GM12892 (cell line): Measurements from ENCODE around the gene ACSM6.

Source experiments
- DNase-seq: peaks from one replicate; pipeline ENCODE4 v3.0.0; 2011; ENCODE audit not compliant: insufficient read length
- FAIRE-seq: peaks from 2 replicates; lab custom pipeline; 2011; peaks lifted over from hg19 to GRCh38; lab: Jason Lieb, UNC
- POLR2A ChIP-seq: IDR thresholded peaks from 2 replicates; pipeline ENCODE4 v1.6.1; 2011; ENCODE audit warnings: low read depth, low read length, control low read depth
- POLR2AphosphoS5 ChIP-seq: IDR thresholded peaks from 2 replicates; pipeline ENCODE4 v1.6.1; 2011; ENCODE audit warnings: low read depth, low read length, control low read depth
- TAF1 ChIP-seq: IDR thresholded peaks from 2 replicates; pipeline ENCODE4 v1.6.1; 2011; ENCODE audit warnings: low read depth, mild to moderate bottlenecking, control low read depth, low read length, borderline replicate concordance

Gene ACSM6

DNA sequence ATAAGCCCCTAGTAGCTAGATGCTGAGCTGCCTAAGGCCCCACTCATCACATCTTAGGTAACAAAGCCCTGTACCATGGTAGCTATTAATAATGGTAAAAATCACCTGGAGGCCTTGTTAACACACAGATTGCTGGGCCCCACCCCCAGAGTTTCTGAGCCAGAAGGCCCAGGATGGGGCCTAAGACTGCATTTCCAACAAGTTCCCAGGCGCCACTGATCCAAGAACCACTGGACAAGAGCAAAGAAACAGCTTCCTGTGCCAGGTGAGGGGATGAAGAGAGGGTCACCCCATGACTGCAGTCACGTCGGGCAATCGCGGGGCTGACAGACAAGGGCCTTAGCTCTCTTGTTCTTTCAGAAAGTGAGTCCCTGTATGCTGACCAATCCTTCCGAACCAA lies 46.8 kb downstream of the ACSM6 start:
- FAIRE-seq (no peak), DNase-seq (no peak)
- TF ChIP-seq TAF1, result no peak

DNA sequence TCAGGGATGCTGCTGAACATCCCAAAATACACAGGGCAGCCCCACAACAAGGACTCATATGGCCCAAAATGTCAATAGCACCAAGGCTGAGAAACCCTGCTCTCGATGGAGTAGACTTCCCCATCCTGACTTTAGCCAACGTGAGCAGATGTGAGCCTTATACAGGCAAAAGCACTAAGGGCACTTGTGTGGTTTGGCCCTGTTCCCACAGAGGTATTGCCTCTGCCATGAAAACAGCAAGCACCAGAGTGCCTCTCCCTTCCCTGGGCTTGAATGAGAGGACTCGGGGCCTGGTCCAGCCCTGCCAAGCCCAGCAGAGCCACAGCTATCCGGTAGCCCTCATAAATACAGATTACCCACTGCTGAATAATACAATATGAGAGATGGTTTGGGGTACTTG lies 47.5 kb downstream of the ACSM6 start:
- TF ChIP-seq TAF1, result no peak
- TF ChIP-seq POLR2A, result no peak
- TF ChIP-seq POLR2AphosphoS5, result peak; percentile 43; the same call in 1 of the 2 replicates
- DNase-seq (no peak), FAIRE-seq (no peak)

DNA sequence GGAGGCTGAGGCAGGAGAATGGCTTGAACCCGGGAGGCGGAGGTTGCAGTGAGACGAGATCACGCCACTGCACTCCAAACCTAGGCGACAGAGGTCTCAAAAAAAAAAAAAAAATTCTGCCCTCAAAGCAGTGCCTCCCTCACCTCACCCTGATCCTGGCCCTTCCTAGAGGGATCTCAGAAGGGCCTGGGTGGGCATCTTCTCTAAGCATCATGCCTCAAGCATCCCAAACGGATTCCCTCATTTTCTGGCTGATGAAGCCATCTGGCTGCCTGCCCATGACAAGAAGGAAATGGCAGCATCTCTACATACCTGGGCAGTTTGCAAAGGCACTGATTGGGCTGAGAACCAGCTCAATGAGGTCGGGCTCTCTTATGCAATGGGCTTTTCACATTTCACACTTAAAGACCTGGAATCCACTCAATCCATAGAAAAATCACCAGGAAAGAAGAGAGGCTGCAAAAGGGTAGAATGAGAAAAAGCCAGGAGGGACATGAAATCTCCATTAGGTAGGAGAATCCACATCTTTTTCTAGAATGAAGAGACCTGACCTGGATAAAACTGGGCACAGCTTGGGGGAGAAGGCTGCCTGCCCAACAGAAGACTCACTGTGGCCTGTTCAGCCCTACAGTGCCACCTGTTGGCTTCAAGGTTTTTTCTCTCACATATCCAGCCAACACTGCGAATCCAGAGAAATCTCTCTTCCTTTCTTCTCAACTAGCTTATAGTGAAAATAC lies 48.7 kb downstream of the ACSM6 start:
- TF ChIP-seq POLR2A (no peak), POLR2AphosphoS5 (no peak), TAF1 (no peak)
- DNase-seq (no peak), FAIRE-seq (peak; percentile 66)

DNA sequence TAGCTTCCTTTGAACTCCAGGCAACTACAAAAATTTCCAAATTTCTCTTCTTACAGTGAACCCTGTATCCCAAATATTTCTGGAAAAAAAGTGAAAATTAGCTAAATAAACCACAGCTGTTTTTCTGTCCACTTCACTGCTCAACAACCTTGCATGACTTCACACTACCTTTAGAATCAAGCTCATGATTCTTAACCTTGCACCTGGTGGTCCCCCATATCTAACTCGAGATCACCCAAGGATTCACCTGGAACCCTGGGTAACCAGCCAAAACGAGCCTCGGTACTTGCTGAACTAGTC lies 49.2 kb downstream of the ACSM6 start:
- FAIRE-seq (no peak), DNase-seq (no peak)
- no peak for TF ChIP-seq POLR2AphosphoS5
- no peak for TF ChIP-seq TAF1
- no peak for TF ChIP-seq POLR2A

DNA sequence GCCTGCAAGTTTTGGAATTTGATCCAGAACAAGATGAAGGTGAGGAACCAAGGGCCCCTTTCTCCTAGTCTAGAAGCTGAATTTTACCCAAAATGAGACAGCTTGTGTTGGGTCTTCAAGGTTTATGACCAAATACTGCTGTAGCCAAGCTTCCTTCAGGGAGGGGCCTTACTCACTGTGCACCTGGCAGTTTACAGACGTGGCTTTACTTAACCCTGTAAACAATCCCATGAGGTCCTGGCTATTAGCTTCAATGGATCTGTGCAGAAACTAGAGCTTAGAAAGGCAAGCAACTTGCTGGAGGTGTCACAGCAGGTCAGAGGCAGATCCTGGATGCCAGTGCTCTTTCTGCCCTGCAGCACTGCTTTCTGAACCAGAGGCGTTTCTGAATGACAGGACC lies 50.1 kb downstream of the ACSM6 start:
- no peak for FAIRE-seq
- DNase-seq, result no peak
- TF ChIP-seq TAF1, result no peak
- no peak for TF ChIP-seq POLR2A
- TF ChIP-seq POLR2AphosphoS5, result no peak

DNA sequence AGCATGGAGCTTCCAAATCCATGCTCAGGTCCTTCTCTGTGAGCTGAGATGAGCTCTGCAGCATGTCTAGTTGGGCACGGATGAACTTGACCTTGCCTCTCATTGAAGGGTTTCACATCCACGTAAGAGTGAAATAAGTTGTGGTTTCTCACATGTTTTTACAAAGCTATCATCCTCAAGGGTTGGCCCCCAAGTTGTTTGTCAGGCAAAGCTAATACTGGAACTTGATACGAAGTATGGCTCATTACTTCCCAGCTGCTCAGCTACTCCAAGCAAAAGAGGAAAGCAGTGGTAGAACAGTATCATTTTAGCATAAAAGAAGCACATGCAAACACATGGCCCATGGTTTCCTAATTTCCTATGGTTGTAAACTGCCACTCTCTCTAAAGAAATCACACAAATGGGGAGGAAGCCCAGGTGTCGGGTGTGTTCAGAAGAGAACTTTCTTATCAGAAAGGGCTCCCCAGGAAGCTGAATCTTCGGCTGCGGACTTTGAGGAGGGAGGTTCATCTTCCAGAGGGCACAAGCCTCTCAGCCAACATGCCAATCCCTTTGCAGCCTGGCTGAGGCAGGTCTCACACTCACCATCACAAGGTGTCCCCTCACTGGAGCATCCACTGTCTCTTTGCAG lies 51.5 kb downstream of the ACSM6 start:
- peak; percentile 36 for DNase-seq
- FAIRE-seq, result peak; percentile 95
- TF ChIP-seq POLR2A, result no peak
- TF ChIP-seq TAF1, result no peak
- TF ChIP-seq POLR2AphosphoS5, result peak; percentile 27; the same call in 1 of the 2 replicates

DNA sequence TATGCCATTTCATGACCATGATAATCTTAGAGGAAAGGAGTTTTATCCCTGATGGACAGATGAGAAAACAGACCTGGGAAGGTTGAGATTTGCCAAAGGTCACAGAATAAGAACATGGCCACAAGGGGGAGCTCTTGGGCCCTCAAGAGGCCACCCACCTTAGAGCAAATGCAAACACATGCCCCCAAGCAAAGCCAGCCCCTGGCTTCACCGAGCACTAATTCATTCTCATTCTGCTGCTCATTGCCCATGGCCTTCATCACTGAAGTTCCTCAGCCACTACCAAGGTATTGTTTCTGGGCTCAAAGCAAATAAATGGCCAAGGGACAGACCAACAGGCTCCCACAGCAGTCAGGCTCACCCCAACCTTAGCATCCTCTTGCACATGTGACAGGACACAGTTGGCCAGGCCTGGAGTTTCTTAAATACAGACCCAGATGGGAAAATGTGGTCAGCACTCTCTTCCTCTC lies 52.6 kb downstream of the ACSM6 start:
- peak; percentile 83 for FAIRE-seq
- no peak for TF ChIP-seq POLR2AphosphoS5
- no peak for TF ChIP-seq TAF1
- no peak for TF ChIP-seq POLR2A
- no peak for DNase-seq

DNA sequence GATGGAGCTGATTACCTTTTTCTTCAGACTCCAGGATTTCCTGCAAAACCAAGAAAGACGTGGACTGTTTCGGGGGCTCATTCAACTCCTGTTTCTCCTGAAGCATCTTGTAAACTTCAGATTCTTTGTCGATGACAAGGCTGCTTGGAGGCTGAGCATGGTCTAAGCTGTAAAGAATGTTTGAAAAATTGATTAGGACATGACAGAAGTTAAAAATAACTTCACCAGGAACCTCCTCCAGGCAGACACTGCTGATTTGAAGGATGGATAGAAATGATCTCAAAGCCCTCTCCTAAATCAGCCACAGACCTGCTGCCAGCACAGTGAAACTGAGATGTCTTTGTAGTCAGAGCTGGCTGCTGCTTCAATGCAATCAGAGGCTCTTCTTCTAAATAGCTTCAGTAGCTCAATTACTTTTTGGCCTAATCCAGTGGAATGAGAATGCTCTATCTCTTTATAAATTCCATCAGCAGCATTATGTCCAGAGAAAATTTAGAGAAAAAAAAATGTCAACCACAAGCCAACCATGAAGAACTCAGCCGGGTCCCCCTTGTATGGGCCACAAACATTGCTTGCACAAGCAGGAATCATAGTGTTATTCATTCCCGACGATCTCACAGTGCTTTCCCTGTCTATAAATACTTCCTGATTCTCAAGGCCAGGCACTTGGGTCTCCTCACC lies 53.3 kb downstream of the ACSM6 start:
- FAIRE-seq (no peak), DNase-seq (no peak)
- TF ChIP-seq TAF1, result no peak
- no peak for TF ChIP-seq POLR2AphosphoS5
- TF ChIP-seq POLR2A, result no peak

DNA sequence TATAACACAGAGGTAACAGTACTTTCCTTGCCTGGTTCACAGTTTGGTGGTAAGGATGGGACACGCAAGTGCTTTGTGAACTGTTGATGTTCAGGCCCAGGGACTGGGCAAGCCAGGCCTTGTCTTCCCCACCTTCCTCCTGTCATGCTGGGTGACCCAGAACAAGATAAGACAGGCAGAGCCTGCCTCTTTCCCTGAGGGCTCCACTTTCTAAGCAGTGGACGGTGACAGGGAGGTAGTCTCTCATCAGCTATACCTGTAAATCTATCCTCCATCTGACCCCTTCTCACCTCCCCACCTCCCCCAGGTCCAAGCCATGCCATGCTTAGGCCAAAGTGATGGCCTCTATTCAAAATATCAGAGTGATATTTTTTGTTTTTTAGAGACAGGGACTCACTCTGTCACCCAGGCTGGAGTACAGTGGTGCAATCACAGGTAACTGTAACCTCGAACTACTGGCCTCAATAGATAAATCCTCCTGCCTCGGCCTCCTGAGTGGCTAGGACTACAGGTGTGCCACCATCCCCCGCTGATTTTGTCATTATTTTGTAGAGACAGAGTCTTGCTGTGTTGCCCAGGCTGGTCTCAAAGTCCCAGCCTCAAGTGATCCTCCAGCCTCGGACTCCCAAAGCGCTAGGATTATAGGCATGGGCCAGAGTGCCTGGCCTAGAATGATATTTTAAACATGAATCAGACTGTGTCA lies 54.0 kb downstream of the ACSM6 start:
- TF ChIP-seq POLR2A (no peak), TAF1 (no peak), POLR2AphosphoS5 (no peak)
- DNase-seq (no peak), FAIRE-seq (no peak)

DNA sequence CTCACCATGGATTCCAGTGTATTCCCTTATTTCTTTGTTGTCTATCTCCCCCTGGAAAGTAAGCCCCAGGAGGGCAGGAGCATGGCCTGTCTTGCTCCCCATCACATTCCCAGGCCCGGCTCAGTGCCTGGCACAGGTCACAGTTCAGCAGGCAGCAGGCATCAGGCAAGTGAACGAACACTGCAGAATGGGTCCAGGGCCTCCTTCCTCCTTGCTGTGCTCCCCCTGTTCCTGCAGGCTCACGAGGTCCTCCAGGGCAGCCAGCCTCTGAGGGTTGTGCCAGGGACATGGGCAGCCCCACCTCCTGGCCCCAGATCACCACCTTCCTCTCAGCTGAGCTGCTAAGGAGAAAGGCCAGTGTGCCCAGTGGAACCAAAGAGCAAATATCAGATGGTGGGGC lies 55.0 kb downstream of the ACSM6 start:
- no peak for DNase-seq
- no peak for FAIRE-seq

DNA sequence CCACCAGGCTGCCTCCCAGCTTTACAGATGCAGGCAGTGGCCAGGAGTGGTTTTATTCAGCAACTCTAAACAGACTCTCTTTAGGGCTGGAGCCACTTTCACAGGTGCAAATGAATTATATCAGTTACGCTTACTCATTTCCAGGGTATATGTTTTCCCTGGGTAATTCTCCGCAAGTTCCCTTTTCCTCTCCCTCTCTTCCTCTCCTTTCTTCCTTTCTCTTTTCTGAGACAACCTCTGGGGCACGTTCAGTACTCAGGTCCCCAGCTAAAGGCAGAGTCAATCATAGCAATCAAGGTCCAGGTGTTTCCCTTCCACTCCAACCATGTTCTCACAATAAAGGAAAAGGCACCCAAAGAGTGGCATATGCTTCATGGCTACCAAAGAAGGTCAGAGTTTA lies 55.4 kb downstream of the ACSM6 start:
- no peak for DNase-seq
- TF ChIP-seq POLR2A (no peak), POLR2AphosphoS5 (no peak), TAF1 (no peak)
- no peak for FAIRE-seq

More for the DNA sequence above, 55.0 kb downstream of the ACSM6 start:
- TF ChIP-seq TAF1 (no peak), POLR2AphosphoS5 (no peak), POLR2A (no peak)

DNA sequence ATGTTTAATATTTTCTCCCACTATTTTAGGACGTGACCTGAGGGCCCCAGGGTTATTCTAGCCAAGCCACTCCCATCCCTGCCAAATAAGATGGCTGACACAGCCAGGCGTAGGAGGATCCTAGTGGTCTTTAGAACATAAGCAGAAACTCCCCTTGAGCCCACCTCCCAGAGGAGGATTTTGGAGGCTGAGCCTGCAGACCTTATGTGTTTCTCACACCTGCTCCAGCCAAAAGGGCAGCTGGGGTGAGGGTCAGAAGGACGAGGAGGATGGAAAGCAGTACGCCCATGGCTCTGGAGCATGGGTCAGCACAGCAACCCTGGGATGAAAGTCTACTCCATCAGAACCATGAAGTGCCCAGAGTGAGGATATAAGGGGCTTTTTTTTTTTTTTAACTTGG lies 56.8 kb downstream of the ACSM6 start:
- DNase-seq (no peak), FAIRE-seq (no peak)
- TF ChIP-seq POLR2A (no peak), TAF1 (no peak), POLR2AphosphoS5 (no peak)
